ENCODE measurements around the gene RPGRIP1L. TPM values are rescaled to one million over a fixed set of nuclear protein-coding genes. Genes with fewer than 3 reads are reported as not detected.

The RPGRIP1L gene
- total and polyA plus RNA-seq, 9 of the 15 experiments (the other 6 are each of a cell fraction or from before 2014, with no cell fraction given), result 3.2 to 7.7 (median 5.8) TPM

GRCh38 chr16:53601961-53602360 lies 101.7 kb downstream of the RPGRIP1L start (continued):
- TF ChIP-seq E2F1 (CRISPR knock-in tag; IDR thresholded peaks at IDR 0.05), result no peak
- TF ChIP-seq CAMTA2 (CRISPR knock-in tag; conservative IDR thresholded peaks at IDR 0.05), result no peak
- no peak for TF ChIP-seq NFIX (CRISPR knock-in tag; IDR thresholded peaks at IDR 0.05; ENCODE audit: low read depth)

- Histone ChIP-seq H3K9ac (ENCODE audit: insufficient read depth in 1 of 2, low read depth in 2 of 2, low read length in 2 of 2) (no peak overlapping the region), H3K36me3 (ENCODE audit: control insufficient read depth, insufficient read depth, low read length) (no peaks in the 10 kb centered on the region), H3K4me3 (no peak overlapping the region), H3K4me1 (replicated peaks in 1 of 2; ENCODE audit: control insufficient read depth in 2 of 2, insufficient read depth in 2 of 2, low read length in 2 of 2) (no peaks in the 10 kb centered on the region), H3K4me2 (ENCODE audit: insufficient read depth, low read length) (no peak overlapping the region), H3K27me3 (ENCODE audit: control insufficient read depth in 2 of 2, insufficient read depth in 2 of 2, low read length in 2 of 2) (no peaks in the 10 kb centered on the region), H3K9me3 (replicated peaks; ENCODE audit: control insufficient read depth, insufficient read depth, low read depth, low read length) (no peaks in the 10 kb centered on the region), H3K27ac (ENCODE audit: extremely low read depth, low read depth, low read length) (no peak overlapping the region), H3K79me2 (ENCODE audit: control insufficient read depth, insufficient read depth, low read length) (no peaks in the 10 kb centered on the region), H4K20me1 (replicated peaks; ENCODE audit: control insufficient read depth, insufficient read depth, low read length) (no peaks in the 10 kb centered on the region), H3K9me1 (ENCODE audit: control insufficient read depth, insufficient read depth, low read length) (no peaks in the 10 kb centered on the region), H2AFZ (ENCODE audit: low read depth, low read length) (no peak overlapping the region)
- 0% methylated on average over 1 of the region's 1 CpG for WGBS (ENCODE audit: insufficient coverage, low coverage, missing lambda C conversion rate)
- FAIRE-seq (no peak), ATAC-seq (no peak), DNase-seq (ENCODE audit: extremely low read depth in 1 of 4, low spot score in 3 of 4) (no peak)
- no TSS peak for BruUV-seq (replicated peaks)
- POLR2A ChIA-PET, result no interaction called here
- in situ Hi-C loops (cut with MboI) (no loop called here), intact Hi-C loops (cut with micrococcal nuclease) (no loop called here)
- CTCF ChIA-PET (ENCODE audit: low intra/inter-chr PET ratio), result no interaction called here
- TF ChIP-seq ZNF354B (CRISPR knock-in tag; IDR thresholded peaks at IDR 0.05) (no peak), CHD4 (IDR thresholded peaks at IDR 0.05; ENCODE audit: insufficient read depth, insufficient replicate concordance, low read depth, low read length, poor library complexity, severe bottlenecking) (no peak), PURB (CRISPR knock-in tag; IDR thresholded peaks at IDR 0.05; ENCODE audit: low read depth) (no peak), LARP7 (IDR thresholded peaks at IDR 0.05) (no peak), SRSF9 (IDR thresholded peaks at IDR 0.05; ENCODE audit: borderline replicate concordance, low read depth, low read length) (no peak), ARID4B (CRISPR knock-in tag; IDR thresholded peaks at IDR 0.05) (no peak), CC2D1A (IDR thresholded peaks at IDR 0.05) (no peak), NEUROD1 (IDR thresholded peaks at IDR 0.05; ENCODE audit: borderline replicate concordance, low read depth, low read length, partially characterized antibody) (no peak), ASH1L (IDR thresholded peaks at IDR 0.05; ENCODE audit: borderline replicate concordance, low read depth, partially characterized antibody) (no peak), HBP1 (CRISPR knock-in tag; IDR thresholded peaks at IDR 0.05) (no peak), MTA1 (IDR thresholded peaks at IDR 0.05; ENCODE audit: borderline replicate concordance) (no peak), PPARD (CRISPR knock-in tag; IDR thresholded peaks at IDR 0.05) (no peak)
Measured at GRCh38 chr16:53600616-53601015, 103.0 kb downstream of the RPGRIP1L start.
